T-helper 2 cell (primary cell): Measurements from ENCODE around the gene MYOM1.
A peak's percentile ranks its signal among the peaks of the same experiment; 100 is the strongest.
"Not testable (repeated sequence)": the region's sequence is repeated elsewhere in the genome, so short reads cannot be mapped to it uniquely, and the experiment has no call there.

ENCODE experiments used
- DNase-seq, 5 experiments: peaks; one replicate each; pipeline versions ENCODE4 v3.0.0 to v3.0.0-alpha.2; 2012 to 2022

Gene MYOM1

DNA sequence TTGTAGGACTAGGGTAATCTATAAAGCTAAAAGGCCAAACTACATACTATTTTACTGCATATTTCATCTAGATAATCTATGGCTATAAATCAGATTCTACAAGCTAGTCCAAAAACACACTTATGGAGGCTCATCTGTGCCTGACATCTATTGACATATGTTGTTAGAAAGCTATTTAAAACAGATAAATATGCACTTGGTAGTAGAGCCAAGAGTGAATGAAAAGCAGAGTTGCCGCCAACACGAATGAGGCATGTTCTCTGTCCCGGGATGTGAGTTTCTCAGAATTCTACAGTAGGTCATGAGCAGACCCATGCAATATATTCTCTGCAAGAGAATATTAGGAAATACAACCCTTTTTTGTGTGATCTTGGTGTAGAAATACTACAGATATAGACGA is 140.1 kb downstream of the MYOM1 start:
- DNase-seq, result no peak

DNA sequence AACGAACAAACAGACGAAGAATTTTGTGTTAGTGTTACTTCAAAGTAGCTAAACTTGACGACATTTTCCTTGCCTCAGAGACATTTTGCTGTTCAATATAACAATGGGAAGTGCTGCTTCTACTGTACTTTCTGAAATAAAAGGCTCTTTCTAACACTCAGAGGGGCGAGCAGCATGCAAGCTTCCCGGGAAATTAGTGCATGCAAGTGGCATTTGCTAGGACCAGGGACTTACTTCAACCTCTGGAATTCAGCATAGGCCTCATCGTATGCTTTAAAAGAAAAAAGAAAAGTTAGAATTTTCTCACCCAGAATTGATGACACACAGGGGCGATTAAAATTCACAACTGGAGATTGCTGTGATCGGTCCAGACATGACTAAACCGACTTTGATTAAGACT is 144.3 kb downstream of the MYOM1 start:
- no peak for DNase-seq

DNA sequence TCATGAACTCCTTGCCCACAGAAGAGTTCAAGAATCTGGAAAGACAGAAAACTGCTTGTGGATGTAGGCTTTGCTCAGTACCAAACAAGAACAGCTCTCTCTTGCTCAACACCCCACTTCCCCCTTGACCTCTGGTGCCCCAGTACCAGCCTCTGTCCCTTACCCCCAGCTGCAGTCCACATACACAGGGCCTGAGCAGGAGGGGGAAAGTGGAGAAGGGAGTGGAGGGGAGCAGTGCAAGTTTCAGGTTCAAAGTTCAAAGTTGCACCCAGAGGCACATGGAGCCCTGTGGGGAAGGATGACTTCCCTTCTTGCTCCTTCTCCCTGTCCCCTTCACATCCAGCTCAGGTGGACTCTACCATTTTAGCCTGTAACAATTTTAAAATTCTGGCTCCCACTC is 145.7 kb downstream of the MYOM1 start:
- DNase-seq, result no peak

DNA sequence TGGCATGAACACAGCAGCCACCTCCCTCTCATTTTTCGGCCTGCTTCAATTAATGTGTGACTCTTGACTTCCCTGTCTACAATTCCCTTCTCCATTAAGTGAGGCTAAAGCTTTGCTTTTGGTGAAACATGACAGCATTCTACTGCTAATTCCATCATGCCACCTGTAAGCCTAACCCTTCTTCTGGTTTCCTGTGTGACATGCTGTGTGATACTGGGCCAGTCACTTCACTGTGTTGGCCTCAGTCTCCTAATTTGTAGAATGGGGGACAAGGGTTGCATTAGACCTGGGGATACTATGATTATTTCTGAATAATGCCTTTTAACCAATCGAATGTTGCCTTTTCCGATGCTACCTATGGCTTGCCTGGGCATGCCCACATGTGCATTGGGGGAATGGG is 146.4 kb downstream of the MYOM1 start:
- not testable (repeated sequence) for DNase-seq

DNA sequence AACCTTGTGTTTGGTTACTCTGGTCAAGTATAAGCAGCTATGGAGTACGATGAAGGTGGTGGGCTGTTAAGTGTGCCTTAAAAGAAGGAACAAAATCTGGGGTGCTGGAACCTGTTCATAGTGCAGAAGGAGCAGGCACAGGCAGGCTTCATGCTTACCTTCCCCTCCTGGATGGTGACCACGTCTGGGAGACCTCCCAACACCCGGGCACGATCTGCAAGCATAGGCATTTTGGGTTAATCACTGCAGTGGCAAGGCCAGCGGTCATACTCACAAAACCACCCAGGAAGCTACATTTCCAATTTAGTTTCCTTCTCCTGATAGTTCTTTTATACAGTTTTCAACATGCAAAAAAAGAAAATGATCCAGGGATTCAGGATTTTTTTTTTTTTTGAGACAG is 148.1 kb downstream of the MYOM1 start:
- no peak for DNase-seq

DNA sequence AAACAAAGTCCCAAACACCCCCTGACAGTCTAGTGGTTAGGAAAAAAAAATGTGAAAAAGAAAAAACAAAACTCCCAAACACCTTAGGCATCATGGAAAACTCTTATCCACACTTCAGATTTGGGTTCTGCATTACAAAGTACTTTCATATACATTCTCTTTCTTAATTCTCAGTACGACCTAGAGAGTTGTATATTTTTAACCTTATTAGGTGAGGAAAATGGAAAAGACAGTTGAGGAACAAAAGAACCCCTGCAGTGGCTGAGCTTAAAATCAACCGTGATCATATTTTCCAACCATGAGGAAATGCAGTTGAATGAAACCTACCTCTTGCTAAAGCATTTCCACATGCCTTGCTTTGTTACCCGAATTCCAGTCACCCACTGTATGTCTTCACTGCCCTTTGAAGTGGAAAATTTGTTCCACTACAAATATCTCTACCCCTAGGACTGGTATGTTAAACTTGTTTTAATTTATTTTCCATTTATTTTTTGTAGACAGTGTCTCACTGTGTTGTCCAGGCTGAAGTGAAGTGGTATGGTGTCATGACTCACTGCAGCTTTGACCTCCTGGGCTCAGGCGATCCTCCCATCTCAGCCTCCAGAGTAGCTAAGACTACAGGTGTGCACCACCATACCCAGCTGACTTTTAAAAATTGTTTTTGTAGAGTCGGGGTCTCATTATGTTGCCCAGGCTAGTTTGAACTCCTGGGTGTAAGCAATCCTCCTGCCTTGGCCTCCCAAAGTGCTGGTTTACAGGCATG is 149.9 kb downstream of the MYOM1 start:
- no peak for DNase-seq

DNA sequence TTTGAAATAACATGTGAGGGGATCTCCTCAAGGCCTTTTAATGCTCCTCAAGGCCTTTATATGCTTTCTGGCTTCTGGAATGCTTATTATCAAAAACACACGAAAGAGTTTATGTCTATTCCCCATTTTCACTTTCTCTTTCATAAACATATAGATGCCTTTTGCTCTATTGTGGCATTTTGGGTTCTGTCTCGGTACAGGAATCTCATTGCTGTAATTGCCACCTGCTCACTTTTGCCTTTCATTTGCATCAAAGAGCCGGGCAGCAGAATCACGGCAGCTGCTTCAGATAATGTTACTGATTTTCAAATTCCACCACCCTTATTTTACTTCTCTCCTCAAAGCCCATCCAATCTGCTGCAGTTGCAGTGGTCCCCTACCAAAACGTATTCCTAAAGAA is 152.0 kb downstream of the MYOM1 start:
- DNase-seq, result peak in 1 of 5 experiments; percentile 44

DNA sequence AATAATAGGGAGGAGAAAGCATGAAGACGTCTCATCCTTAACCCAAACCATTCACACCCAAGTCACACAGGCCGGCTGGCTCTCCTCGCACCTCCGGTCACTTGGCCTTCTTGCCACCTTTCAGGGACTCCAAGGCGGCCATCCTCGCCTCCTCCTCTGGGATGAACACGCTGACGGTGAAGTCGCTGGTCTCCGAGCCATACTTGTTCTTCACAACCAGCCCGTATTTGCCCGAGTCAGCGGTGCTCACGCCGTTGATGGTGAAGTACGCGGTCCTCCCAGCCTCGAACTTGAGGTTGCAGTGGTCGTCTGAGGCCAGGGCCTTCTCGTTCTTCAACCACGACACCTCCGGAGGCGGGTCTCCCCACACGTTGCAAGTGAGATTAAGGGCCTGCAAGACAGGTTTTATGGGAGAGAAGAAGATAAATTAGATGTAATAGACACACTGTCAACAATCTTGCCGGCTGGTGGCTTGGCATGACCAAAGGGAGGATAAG is 152.6 kb downstream of the MYOM1 start:
- DNase-seq, result no peak

DNA sequence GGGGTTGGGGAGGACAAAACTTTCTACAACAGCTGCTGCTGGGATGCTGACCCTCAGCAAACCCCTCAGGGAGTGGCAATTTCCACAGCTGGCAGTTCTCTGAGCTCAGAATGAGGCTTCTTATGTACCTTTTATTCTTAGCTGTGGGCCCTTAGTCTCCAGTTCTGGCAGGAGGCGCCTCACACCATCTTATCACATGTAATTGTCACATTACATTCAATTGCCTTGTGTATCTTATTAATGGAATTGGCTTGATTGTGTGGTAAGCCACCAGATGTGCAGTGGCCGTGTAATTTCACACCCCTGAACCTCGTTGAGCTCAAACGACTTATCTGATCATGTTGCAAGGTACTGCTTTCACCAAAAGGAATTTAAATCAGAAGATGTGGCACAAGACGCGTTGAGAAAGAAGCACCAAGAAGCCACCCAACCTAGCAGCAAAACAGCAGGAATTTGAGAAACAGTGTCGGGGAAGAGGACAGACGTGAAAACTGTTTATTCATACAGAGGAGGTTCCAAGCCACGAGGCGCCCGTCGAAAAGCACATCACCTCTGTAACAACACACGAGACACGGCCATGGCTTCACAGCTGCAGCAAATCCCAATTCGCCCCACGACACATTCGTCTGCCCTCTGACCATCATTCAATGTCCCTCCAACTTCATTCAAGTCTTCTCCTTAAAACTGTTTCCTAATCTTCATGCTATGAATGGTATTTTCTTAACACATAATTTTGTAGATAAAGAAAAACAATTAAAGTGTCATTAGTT is 153.2 kb downstream of the MYOM1 start:
- DNase-seq, result peak in 1 of 5 experiments; percentile 79

DNA sequence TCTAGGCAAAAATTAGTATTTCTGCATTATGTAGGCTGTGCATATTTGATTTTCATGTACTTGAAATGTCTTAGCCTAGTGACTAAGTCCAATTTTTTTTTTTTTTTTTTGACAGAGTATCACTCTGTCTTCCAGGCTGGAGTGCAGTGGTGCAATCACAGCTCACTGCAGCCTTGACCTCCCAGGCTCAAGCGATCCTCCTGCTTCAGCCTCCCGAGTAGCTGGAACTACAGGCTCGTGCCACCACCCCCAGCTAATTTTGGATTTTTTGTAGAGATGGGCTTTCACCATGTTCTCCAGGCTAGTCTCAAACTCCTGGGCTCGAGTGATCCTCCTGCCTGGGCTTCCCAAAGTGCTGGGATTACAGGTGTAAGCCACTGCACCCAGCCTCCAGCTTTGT is 156.0 kb downstream of the MYOM1 start:
- DNase-seq, result not testable (repeated sequence)

DNA sequence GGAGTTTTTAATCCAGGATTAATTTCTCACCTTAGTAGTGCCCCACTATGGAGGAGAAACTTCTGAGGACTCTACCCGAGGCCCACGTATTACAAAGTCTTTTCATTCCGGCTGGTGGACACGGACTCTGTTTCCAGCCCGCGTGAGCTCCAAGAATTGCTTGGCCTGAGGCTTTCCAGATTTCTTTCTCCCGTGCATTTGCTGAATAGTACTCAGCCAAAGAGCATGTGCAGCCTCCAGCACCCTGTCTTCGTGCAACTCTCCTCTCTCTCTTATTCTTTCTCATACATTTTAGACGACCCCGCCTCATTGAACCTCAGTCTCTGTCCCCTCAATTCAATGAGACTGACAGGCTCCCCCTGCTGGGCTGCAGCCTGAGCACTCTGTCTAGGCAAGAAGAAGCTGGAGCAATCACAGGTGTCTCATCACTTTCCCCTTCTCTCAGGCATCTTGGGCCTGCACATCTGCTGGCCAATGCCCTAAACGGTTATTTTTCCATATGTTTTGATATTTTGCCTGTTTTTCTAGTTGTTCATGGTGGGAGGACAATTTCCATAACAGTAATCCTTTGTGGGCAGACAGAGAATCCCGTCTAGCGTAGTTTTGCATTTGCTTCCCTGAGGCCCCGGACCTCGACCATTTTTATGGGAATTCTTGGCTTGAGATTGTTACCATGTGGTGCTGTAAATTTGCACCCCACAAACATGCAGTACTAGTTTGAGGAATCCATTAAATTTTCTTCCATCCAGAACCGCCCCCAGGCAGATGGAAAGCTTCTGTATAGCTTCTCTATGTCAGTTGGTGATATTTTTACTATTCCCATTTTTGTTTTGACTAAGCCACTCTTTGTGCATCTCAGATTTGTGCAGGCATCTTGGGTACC is 156.7 kb downstream of the MYOM1 start:
- DNase-seq, result peak; percentile 27 to 83 (median 49)

DNA sequence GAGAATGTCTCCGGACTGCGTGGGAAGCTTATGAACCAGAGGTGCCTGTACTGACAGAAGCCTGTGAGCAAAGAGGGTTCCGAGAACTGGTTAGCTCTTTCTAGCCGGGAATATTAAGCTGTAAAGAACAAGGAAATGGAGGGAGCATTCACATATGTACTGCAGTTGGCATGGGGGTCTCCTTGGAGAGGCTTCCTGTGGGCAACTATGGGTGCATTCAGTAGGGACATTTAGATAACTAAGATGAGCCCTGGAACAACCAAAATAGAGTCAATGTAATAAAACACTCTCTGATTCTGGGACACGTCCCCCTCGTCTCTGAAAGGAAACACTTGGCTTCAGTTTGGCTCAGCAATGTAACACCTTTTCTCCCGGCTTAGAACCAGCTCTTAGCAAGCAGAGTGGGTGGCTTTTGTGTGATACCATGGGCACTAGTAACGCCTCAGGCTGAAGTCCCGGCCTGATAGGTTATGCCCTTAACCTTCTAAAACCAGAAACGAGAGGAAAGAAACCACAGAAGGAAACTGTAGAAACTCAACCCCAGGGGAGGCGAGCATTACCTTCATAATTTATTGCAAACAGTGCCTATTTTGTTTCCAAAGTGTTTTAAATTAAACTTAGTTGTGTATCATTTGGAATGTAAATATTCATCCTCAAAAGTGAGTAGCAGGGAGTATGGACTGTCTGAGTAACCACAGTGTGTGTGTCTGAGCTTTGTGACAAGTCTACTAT is 158.0 kb downstream of the MYOM1 start:
- peak in 2 of 5 experiments; percentile 66 to 87 for DNase-seq

DNA sequence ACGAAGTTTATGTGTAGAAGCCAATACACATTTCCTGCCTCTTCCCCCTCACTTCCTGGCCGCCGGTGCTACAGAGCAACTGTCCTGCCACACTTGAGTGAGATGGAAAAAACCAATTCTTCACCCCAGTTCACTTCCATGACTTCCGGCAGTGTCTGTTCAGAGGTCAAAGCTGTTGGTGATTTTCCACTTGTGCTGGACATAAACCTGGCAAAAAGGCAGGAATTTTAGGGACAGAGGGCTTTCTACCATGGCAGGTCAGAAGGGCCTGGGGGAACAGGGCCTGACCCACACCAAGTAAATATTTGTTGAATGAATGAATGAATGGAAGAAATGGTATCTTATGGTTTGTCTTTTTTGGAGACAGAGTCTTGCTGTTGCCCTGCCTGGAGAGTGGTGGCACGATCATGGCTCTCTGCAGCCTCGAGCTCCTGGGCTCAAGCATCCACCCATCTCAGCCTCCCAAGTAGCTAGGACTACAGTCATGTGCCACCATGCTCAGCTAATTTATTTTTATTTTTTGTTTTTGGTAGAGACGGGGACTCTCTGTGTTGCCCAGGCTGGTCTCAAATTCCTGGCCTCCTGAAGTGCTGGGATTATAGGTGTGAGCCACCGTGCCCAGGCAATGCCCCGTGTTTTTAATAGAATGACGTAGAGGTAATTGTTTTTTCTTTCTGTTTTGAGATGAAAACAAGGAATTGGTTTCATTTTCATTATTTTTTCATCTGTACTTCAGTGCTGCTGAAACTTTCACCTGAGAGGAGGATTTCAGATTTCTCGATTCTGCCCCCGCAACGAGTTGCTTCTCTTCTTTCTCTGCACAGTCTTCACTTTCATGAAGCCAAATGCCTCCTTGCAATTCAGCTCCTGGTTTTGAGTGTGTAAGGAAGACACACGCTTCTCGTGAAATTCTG is 158.8 kb downstream of the MYOM1 start:
- peak in 4 of 5 experiments; percentile 28 to 84 (median 46) for DNase-seq

DNA sequence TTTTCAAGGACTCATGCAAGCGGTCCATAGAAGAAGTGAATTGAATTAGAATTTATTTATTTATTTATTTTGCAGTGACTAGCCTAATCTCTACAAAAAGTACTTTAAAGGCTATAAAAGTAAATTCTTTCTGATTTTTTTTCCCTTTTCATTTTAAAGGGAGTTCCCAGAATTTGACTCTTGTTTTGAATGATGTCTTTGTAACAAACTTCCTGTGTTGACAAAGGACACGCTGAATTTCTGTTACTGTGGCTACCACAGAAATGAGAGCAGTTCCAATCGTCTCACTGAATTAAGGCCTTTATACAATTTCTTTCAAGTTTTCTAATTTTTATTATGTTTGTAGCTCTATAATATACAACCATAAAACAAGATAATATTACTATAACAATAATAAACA is 160.5 kb downstream of the MYOM1 start:
- DNase-seq, result peak in 2 of 5 experiments; percentile 44 to 82

DNA sequence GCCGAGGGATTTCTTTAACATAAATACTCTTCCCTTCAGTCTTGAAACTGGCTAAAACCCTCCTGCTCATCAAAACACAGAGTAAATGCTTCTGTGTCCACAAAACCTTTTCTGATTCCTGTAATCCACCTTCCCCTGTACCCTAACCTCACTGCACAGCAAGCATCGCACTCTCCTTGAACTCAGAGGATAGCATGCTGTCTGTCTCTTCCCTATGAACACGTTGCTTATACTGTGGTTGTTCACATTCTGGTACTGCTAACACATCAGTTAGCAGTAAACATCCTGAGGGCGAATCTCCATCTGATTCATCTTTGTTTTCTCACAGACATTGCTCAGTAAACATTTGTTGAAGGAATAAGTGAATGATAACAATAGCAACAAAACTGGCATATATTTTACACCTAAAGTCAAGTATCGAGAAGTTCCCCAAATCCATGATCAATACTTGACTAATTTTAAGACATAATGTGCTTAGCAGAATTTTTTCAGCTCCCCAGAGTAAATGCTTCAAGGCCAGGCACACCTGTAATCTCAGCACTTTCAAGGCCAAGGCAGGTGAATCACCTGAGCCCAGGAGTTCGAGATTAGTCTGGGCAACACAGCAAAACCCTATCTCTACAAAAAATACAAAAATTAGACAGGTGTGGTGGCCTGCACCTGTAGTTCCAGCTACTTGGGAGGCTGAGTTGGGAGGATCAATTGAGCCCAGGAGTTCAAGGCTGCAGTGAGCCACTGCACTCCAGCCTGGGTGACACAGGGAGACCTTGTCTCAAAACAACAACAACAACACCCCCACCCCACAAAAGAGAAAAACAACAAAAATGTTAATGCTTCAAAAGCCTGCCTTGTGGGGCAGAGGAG is 161.2 kb downstream of the MYOM1 start:
- DNase-seq, result peak in 2 of 5 experiments; percentile 23 to 90

DNA sequence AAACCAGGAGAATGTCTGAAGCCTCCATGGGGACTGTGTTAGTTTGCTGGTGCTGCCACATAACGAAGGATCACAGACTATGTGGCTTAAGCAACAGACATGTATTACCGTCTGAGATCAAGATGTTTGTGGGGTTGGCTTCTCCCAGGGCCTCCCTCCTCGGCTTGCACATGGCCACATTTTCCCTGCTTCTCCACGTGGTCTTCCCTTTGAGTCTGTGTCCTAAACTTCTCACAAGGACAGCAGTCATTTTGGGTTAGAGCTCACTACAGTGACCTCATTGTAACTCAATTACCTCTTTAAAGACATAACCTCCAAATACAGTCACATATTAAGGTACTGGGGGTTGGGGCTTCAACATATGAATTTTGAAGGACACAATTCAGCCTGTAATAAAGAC is 162.2 kb downstream of the MYOM1 start:
- no peak for DNase-seq

DNA sequence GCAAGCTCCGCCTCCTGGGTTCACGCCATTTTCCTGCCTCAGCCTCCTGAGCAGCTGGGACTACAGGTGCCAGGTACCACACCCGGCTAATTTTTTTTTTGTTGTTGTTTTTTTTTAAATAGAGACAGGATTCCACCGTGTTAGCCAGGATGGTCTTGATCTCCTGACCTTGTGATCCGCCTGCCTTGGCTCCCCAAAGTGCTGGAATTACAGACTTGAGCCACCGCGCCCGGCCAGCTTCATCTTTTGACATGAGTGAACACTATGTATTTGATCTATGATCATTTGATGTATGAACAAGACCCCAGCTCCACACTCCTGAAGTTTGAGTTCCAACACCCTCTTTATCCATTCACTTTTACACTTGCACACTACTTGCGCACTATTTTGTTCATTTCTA is 163.5 kb downstream of the MYOM1 start:
- no peak for DNase-seq

DNA sequence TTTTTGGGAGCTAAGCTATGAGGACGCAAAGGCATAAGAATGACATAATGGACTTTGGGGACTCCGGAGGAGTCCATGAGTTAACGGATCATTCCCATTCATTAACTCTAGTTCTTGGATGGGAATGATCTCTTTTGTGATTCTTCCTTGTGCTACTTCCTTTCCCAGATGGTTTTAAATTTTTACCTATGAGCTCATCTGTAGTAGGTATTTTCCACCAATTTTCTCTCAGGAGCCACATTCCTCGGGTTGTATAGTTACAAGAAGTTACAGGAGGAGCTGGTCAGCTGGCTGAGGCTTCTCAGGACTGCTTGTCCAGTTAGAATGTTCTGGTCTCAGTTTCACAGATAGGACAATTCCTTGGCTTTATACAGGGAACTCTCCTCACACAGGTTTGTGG is 164.0 kb downstream of the MYOM1 start:
- no peak for DNase-seq

DNA sequence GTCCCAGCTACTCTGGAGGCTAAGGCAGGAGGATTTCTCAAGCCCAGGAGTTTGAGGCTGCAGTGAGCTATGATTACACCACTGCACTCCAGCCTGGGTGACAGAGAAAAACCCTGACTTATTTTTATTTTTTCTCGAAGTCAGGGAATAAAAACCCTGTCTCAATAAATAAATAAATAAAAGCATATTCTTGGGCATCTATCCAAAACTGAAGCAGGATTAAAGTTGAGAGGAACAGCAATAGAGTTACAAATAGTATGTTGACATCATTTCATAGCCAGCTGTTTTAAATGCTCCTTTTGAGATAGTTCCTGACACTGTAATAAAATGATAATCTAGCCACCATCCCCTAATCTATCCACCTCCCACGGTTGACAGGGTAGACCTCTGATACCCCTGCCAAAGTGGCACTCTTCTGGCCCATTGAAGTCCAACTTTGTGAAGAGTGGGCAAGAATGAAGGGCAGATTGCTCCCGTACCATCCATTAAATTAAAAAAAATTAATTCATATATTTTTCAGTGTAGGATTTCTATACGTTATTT is 164.5 kb downstream of the MYOM1 start:
- DNase-seq, result no peak

DNA sequence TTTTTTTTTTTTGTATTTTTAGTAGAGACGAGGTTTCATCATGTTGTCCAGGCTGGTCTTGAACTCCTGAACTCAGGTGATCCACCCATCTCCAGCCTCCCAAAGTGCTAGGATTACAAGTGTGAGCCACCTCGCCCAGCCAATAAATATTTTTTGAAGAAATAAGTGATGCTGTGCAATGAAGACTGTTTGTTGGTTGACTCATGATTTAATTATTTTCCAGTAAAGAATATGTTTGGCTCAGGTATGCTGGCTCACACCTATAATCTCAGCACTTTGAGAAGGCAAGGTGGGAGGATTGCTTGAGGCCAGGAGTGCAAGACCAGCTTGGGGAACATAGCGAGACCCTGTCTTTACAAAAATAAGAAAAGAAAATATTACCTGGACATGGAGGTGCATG is 165.0 kb downstream of the MYOM1 start:
- no peak for DNase-seq
